Testis (tissue), 3 donors: ENCODE data around the gene SLC24A3. TPM values are rescaled to one million over a fixed set of nuclear protein-coding genes. Genes with fewer than 3 reads are reported as not detected.

Source experiments
- DNase-seq: peaks from one replicate; pipeline ENCODE4 v3.0.0-alpha.2; 2019
- H3K27ac ChIP-seq, 2 donors: fragments of 200-600 bp; sonication (generic); one replicate each; pipeline ENCODE4 v1.5.1; 2019
- H3K27me3 ChIP-seq: fragments of 200-600 bp; sonication (generic); one replicate; pipeline ENCODE4 v1.5.1; 2019
- H3K36me3 ChIP-seq: fragments of 200-600 bp; sonication (generic); one replicate; pipeline ENCODE4 v1.5.1; 2017; ENCODE audit warnings: low read depth; ENCODE audit errors: missing control alignments
- H3K4me1 ChIP-seq: fragments of 200-600 bp; sonication (generic); one replicate; pipeline ENCODE4 v1.5.1; 2019
- H3K4me3 ChIP-seq, 2 donors: fragments of 200-600 bp; sonication (generic); one replicate each; pipeline ENCODE4 v1.5.1; 2017 to 2019
- H3K9me3 ChIP-seq: fragments of 200-600 bp; sonication (generic); one replicate; pipeline ENCODE4 v1.5.1; 2017
- POLR2A ChIP-seq: fragments of 450-650 bp; IDR thresholded peaks from one replicate; pipeline ENCODE4 v1.6.1; 2017; ENCODE audit warnings: antibody characterized with exemption, mild to moderate bottlenecking, moderate library complexity
- WGBS, 2 donors: methylation state at CpG; one replicate each; pipeline ENCODE4 v1.1.5; 2018; 5-methylcytosine and 5-hydroxymethylcytosine counted together
- intact Hi-C: fragments of 100-400 bp; cut with DNase I; formaldehyde crosslinking; loops from one replicate; pipeline ENCODE4 v1.15.1; 2023; ENCODE audit warnings: low total_unique reads
- polyA plus RNA-seq: library from polyadenylated mRNA; stranded (reverse); fragments of 350-450 nt; fragmentation: Illumina TruSeq; extraction: RNeasy Lipid Tissue Mini Kit (QIAGEN cat#74804); gene quantifications from one replicate; pipeline ENCODE4 v1.2.3, GENCODE V29; 2014; ENCODE audit warnings: low read depth, low replicate concordance; ENCODE audit not compliant: insufficient read depth
- total RNA-seq, 2 donors: library from RNA; depleted of rRNA; stranded (reverse); fragments of >200 nt; gene quantifications; one replicate each; pipeline ENCODE4 v1.2.3, GENCODE V29; 2016
- TF ChIP-seq, protein P1 (sequence below), 3 experiments: fragments of 450-650 bp in 2 of 3; fragments of 200-600 bp in 1 of 3; sonication (generic) in 1 of 3; IDR thresholded peaks; one replicate each; pipeline ENCODE4 v1.5.1; 2016 to 2019; ENCODE audit warnings: antibody characterized with exemption in 3 of 3, mild to moderate bottlenecking in 2 of 3, moderate library complexity in 1 of 3

Gene SLC24A3
- total and polyA plus RNA-seq, 3 donors from 2014 or later = 2.4 to 4.5 (median 3.8) TPM

GRCh38 chr20:19463597-19463996 is 251.2 kb downstream of the SLC24A3 start:
- intact Hi-C loops = no loop called here
- H3K27me3 ChIP-seq = no peaks in the 10 kb centered on the region
- no peak for TF ChIP-seq POLR2A
- TF ChIP-seq, protein P1, sequence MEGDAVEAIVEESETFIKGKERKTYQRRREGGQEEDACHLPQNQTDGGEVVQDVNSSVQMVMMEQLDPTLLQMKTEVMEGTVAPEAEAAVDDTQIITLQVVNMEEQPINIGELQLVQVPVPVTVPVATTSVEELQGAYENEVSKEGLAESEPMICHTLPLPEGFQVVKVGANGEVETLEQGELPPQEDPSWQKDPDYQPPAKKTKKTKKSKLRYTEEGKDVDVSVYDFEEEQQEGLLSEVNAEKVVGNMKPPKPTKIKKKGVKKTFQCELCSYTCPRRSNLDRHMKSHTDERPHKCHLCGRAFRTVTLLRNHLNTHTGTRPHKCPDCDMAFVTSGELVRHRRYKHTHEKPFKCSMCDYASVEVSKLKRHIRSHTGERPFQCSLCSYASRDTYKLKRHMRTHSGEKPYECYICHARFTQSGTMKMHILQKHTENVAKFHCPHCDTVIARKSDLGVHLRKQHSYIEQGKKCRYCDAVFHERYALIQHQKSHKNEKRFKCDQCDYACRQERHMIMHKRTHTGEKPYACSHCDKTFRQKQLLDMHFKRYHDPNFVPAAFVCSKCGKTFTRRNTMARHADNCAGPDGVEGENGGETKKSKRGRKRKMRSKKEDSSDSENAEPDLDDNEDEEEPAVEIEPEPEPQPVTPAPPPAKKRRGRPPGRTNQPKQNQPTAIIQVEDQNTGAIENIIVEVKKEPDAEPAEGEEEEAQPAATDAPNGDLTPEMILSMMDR (IDR thresholded peaks at IDR 0.05) = no peak
- no peak overlapping the region for H3K27ac ChIP-seq
- DNase-seq = no peak
- no peaks in the 10 kb centered on the region for H3K36me3 ChIP-seq
- H3K4me3 ChIP-seq = no peak overlapping the region
- no peaks in the 10 kb centered on the region for H3K4me1 ChIP-seq
- WGBS, 2 donors = 89 to 94% methylated on average over 4 of the region's 4 CpGs
- H3K9me3 ChIP-seq = no peaks in the 10 kb centered on the region

GRCh38 chr20:19465536-19465935 is 253.1 kb downstream of the SLC24A3 start:
- 70 to 77% methylated on average over 2 of the region's 2 CpGs for WGBS, 2 donors
- no peak for DNase-seq
- no peak overlapping the region for H3K27ac ChIP-seq
- intact Hi-C loops = no loop called here
- TF ChIP-seq, protein P1 (IDR thresholded peaks at IDR 0.05) = no peak
- H3K27me3 ChIP-seq = no peaks in the 10 kb centered on the region
- H3K4me3 ChIP-seq = no peak overlapping the region
- no peaks in the 10 kb centered on the region for H3K4me1 ChIP-seq
- H3K9me3 ChIP-seq = no peaks in the 10 kb centered on the region
- H3K36me3 ChIP-seq = no peaks in the 10 kb centered on the region

GRCh38 chr20:19466206-19466928 is 253.9 kb downstream of the SLC24A3 start:
- 65 to 71% methylated on average over 10 of the region's 10 CpGs for WGBS, 2 donors
- TF ChIP-seq, protein P1 (IDR thresholded peaks at IDR 0.05) = no peak
- no peak for TF ChIP-seq POLR2A
- intact Hi-C loops = no loop called here
- Histone ChIP-seq H3K36me3 (no peaks in the 10 kb centered on the region), H3K4me1 (no peaks in the 10 kb centered on the region), H3K9me3 (no peaks in the 10 kb centered on the region), H3K4me3 (no peak overlapping the region), H3K27me3 (no peaks in the 10 kb centered on the region), H3K27ac (no peak overlapping the region)
- DNase-seq = no peak

- no peak for TF ChIP-seq POLR2A
- TF ChIP-seq, protein P1 (IDR thresholded peaks at IDR 0.05) = no peak
- no peaks in the 10 kb centered on the region for H3K36me3 ChIP-seq
- 94 to 95% methylated on average over 7 to 8 of the region's 8 CpGs for WGBS, 2 donors
- no peaks in the 10 kb centered on the region for H3K4me1 ChIP-seq
- H3K9me3 ChIP-seq = no peaks in the 10 kb centered on the region
- DNase-seq = no peak
- H3K27ac ChIP-seq = no peak overlapping the region
- intact Hi-C loops = no loop called here
- no peaks in the 10 kb centered on the region for H3K27me3 ChIP-seq
- no peak overlapping the region for H3K4me3 ChIP-seq
These were observed 260.9 kb downstream of the SLC24A3 start for GRCh38 chr20:19473216-19473921.
